ENCODE data around the gene ZNF217.
"Not testable (repeated sequence)": the region's sequence is repeated elsewhere in the genome, so short reads cannot be mapped to it uniquely, and the experiment has no call there.

The ZNF217 gene

DNA sequence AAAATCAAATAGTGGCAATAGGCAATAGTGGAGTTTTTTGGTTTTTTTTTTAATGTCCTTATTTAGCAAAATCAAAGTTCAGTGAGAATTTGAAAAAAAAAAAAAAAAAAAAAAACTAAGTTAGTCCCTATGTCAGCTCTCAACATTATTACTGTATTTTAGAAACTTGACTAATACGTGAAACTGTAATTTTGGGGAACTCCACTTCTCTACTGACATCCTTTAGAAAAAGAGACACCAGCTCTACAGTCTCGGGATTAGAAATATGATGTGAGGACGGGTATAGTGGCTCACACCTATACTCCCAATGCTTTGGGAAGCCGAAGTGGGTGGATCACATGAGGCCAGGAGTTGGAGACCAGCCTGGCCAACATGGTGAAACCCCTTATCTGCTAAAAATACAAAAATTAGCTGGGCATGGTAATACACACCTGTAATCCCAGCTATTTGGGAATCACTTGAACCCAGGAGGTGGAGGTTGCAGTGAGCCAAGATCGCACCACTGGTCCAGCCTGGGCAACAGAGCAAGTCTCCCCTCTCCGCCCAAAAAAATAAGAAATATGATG is 8.6 kb downstream of the ZNF217 start:
- peaks cover 54% of the 10 kb centered on the region for H3K4me1 ChIP-seq (ENCODE audit: control insufficient read depth, insufficient read depth, low read length)
- H3K4me2 ChIP-seq (ENCODE audit: low read length); H3K27me3 ChIP-seq (ENCODE audit: control insufficient read depth, insufficient read depth, low read length); H3K9me3 ChIP-seq (replicated peaks; ENCODE audit: low read length); H3K9ac ChIP-seq (ENCODE audit: low read depth, low read length); H3K4me3 ChIP-seq (ENCODE audit: low read length): not testable (repeated sequence)
- H3K36me3 ChIP-seq (ENCODE audit: insufficient read depth, low read length): peaks cover 26% of the 10 kb centered on the region

DNA sequence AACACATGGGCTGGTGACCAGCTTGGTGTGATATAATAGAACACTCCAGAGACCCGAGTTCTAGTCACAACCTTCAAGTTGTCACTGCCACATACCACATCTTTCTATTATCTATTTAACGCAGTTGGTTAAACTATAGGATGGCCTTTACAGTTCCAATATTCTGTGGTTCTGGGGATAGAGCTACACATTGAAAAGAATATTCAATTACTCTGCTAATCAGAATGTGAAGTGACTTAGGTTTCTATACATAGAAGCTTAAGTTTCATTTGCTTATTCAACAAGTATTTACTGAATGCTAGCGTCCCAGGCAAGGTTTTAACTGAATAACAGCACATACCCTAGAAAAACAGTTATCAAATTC is 9.1 kb downstream of the ZNF217 start:
- H3K27me3 ChIP-seq (ENCODE audit: control insufficient read depth, insufficient read depth, low read length); H3K4me2 ChIP-seq (ENCODE audit: low read length); H3K4me3 ChIP-seq (ENCODE audit: low read length); H3K9me3 ChIP-seq (replicated peaks; ENCODE audit: low read length); H3K9ac ChIP-seq (ENCODE audit: low read depth, low read length): not testable (repeated sequence)
- Histone ChIP-seq H3K36me3 (ENCODE audit: insufficient read depth, low read length) (peaks cover 31% of the 10 kb centered on the region), H3K4me1 (ENCODE audit: control insufficient read depth, insufficient read depth, low read length) (peaks cover 54% of the 10 kb centered on the region)

DNA sequence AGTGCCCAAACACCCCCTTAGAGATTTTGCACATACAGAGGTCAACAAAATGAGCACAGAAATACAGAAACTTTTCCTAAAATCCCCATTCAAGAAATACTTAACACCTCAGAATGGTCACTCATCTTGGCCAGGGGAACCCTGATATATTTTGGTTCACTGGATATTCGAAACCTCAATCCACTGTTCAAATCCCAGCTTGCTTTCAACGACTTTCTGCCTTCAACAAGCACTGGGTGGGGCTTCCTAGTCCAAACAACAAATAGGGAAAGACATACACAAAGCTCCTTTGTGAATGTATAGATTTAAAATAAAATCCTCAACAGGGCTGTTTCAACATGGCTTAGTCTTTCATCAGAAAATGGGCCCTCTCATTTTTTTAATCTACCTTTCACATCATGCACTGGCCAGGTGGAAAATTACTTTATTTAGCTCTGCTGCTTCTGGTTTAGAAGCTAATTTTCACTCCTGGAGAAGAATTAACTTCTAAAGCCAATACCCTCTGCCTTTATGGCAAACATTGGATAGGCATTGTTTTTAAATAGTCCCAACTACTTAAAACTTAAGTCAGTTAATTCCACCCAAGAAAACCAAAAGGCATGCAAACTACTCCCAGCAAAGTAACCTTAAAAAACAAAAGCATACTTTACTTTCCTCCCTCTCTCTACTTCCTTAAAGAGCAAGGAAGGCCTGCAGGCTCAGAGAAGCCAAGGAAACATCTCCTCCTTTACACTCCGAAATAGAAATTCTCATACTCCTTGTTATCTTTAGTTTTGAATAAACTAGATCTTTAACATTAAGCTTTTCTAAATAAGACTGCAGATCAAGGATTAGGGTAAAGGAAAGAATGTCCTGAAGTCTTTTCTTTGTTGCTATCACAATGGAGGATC is 9.7 kb downstream of the ZNF217 start:
- H3K4me3 ChIP-seq (ENCODE audit: low read length); H3K9ac ChIP-seq (ENCODE audit: low read depth, low read length): not testable (repeated sequence)
- H3K4me1 ChIP-seq (ENCODE audit: control insufficient read depth, insufficient read depth, low read length): peaks cover 56% of the 10 kb centered on the region

DNA sequence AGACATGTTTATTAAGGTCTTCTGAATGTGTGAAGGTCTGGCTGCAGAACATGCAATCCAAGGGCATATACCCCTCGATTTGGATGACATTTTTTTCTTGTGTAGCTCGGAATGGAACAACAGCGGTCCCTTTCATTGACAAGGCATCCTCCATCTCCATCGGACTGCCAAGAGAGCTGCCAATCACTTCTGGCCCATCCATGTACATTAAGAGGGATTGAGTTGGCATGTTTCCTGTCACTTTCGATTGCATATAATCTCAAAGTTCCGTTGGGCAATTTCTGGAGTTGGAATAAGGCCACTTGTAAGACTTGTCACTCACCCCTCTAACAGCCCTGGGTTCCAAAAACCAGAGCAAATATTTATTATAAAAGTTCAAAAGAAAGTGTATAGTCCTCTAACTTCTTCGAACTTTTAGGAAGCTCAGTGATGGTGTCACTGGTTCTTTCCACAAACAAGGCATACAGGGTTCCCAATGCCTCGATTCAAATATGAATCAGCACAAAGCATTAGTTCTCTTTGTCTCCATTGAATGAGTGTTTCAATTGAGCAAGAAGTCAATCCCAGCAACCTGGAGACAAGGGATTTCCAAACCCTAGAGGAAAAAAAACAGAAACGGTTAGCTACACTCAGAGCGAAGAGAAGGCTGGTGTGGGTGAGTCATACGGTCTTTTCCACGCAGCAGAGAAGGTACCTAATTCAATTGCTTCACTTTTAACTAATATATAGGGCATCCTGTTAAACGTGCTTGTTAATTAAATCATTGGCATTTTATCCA is 10.9 kb downstream of the ZNF217 start:
- Histone ChIP-seq H3K27me3 (ENCODE audit: control insufficient read depth, insufficient read depth, low read length) (no peaks in the 10 kb centered on the region), H3K36me3 (ENCODE audit: insufficient read depth, low read length) (peaks cover 31% of the 10 kb centered on the region), H3K4me1 (ENCODE audit: control insufficient read depth, insufficient read depth, low read length) (peaks cover 56% of the 10 kb centered on the region), H3K9ac (ENCODE audit: low read depth, low read length) (peak overlapping the region; percentile 30), H3K9me3 (replicated peaks; ENCODE audit: low read length) (no peaks in the 10 kb centered on the region), H3K4me3 (ENCODE audit: low read length) (no peak overlapping the region), H3K4me2 (ENCODE audit: low read length) (peak overlapping the region; percentile 32)

More for the DNA sequence above, 9.7 kb downstream of the ZNF217 start:
- H3K9me3 ChIP-seq (replicated peaks; ENCODE audit: low read length); H3K4me2 ChIP-seq (ENCODE audit: low read length); H3K27me3 ChIP-seq (ENCODE audit: control insufficient read depth, insufficient read depth, low read length): not testable (repeated sequence)
- H3K36me3 ChIP-seq (ENCODE audit: insufficient read depth, low read length): peaks cover 31% of the 10 kb centered on the region

DNA sequence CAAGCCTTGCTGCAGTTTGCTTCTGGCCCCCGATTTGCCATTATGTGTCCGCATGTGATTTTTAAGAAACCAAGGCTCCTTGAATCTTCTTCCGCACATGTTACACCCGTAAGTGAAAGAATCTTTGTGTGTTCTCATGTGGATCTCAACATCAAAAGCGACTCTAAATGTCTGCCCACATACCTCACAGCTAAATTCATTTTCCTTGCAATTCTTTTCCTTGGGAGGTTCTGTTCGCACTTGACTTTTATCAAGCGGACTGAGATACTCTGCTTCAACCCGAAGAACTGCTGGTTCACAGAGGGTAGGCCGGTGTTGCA is 11.4 kb downstream of the ZNF217 start:
- peak overlapping the region; percentile 30 for H3K9ac ChIP-seq (ENCODE audit: low read depth, low read length)

DNA sequence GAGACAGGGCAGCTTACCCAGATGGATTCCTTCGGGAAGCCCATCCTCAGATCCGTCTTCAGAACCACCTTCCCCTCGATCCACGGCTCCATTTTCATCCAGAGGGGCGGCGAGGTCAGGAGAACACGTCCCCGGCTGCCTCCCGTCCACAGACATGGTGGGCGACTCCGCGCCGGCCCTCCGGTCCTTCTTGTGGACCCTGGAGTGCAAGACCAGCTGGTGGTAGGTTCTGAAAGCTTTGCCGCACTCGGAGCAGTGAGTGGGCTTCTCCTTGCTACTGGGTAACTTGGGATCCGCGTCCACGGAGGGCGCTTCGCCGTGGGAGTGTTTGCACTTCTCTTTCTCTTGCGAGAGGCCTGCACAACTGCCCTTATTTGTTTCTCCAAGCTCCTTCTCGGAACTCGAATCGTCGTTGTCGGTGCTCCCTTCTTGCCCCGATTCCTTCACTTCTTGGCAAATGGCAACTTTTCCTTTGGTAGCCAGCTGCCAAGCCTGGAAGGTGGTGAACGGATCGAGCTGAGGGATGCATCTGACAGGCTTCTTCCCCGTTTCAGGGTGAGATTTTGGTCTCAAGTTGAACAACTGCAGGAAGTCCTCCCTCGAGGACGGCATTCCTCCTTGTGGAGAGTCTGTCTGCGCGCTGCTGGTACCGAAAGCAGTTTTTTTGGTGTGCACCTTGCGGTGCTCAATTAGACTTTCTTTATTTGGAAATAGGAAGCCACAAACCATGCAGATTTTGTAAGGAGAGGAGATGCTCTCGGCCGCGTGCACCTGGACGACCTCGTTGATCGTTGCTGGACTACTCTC is 12.0 kb downstream of the ZNF217 start:
- H3K9ac ChIP-seq (ENCODE audit: low read depth, low read length): no peak overlapping the region
- H3K27me3 ChIP-seq (ENCODE audit: control insufficient read depth, insufficient read depth, low read length): no peaks in the 10 kb centered on the region
- H3K4me3 ChIP-seq (ENCODE audit: low read length): no peak overlapping the region
- no peaks in the 10 kb centered on the region for H3K9me3 ChIP-seq (replicated peaks; ENCODE audit: low read length)
- peaks cover 42% of the 10 kb centered on the region for H3K36me3 ChIP-seq (ENCODE audit: insufficient read depth, low read length)
- H3K4me1 ChIP-seq (ENCODE audit: control insufficient read depth, insufficient read depth, low read length): peaks cover 49% of the 10 kb centered on the region
- H3K4me2 ChIP-seq (ENCODE audit: low read length): no peak overlapping the region

More for the DNA sequence above, 11.4 kb downstream of the ZNF217 start:
- Histone ChIP-seq H3K4me3 (ENCODE audit: low read length) (no peak overlapping the region), H3K4me2 (ENCODE audit: low read length) (peak overlapping the region; percentile 32), H3K9me3 (replicated peaks; ENCODE audit: low read length) (no peaks in the 10 kb centered on the region), H3K27me3 (ENCODE audit: control insufficient read depth, insufficient read depth, low read length) (no peaks in the 10 kb centered on the region), H3K36me3 (ENCODE audit: insufficient read depth, low read length) (peaks cover 37% of the 10 kb centered on the region), H3K4me1 (ENCODE audit: control insufficient read depth, insufficient read depth, low read length) (peaks cover 54% of the 10 kb centered on the region)

DNA sequence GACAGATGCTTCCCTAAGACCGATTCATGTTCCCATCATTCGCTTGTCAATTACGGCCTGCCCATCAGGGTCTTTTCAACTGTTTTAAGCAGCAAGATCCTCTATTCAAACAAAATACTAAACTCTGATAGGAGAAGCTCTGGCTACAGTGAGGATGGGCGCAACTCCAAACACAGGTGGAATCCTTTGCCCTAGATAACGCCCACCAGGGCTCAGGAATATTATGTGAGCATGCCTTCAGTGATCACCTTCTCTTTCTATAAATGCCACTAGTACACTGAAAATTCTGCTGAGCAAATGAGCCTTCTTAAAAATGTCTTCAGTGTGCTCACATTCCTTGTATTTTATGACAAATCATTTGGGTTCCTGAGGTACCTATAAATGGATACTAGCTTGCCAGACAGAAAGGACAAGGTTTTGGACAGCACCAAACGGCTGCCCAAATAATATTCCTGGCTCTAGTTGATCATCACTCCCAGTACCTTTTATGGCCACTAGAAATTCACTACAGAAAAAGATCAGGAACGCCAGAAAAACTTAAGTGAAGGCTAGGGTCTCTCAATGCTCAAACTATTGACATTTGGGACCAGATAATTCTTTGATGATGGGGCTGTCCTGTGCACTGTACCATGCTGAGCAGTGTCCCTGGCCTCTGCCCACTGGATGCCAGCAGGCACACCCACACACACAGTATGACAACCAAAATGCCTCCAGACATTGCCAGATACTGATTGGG is 13.1 kb downstream of the ZNF217 start:
- no peaks in the 10 kb centered on the region for H3K9me3 ChIP-seq (replicated peaks; ENCODE audit: low read length)
- H3K4me2 ChIP-seq (ENCODE audit: low read length): peak overlapping the region; percentile 74
- peaks cover 53% of the 10 kb centered on the region for H3K36me3 ChIP-seq (ENCODE audit: insufficient read depth, low read length)
- peak overlapping the region; percentile 79 for H3K9ac ChIP-seq (ENCODE audit: low read depth, low read length)
- H3K4me3 ChIP-seq (ENCODE audit: low read length): no peak overlapping the region
- H3K4me1 ChIP-seq (ENCODE audit: control insufficient read depth, insufficient read depth, low read length): peaks cover 45% of the 10 kb centered on the region
- no peaks in the 10 kb centered on the region for H3K27me3 ChIP-seq (ENCODE audit: control insufficient read depth, insufficient read depth, low read length)

DNA sequence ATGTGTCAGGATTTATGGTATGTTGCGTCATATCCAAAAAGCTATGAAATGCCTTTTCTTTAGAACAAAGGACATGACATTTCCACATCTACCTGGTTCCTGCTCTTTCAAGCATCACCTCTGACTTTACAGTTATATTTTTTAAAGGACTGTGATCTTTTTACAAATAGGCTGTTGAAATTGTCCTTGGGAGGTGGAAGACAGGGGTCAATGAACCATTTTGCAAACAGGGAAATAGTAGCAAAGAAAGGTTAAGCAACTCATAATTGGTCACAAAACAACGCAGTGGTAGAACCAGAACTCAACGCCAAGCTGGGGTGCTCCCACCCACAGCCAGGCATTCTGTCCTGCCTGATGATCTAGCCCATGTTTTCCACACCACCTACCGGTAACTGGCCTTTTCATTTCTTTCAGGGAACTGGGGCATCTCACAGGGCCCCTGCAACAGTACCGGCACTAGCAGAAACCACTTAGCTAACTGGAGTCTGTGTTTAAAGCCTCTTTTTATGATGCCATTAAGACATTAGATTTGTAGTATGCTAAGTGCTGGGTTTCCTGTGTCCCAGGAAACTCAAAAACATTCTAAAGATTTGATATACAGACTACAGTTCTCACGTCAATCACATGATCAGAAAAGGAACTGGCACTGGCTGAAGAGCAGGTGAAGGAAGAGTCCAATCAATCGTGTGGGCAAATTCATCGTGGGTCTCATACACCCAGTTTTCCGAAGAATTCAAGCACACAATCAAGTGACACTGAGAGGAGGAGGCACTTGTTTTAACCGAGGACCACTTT is 13.9 kb downstream of the ZNF217 start:
- H3K4me2 ChIP-seq (ENCODE audit: low read length): peak overlapping the region; percentile 74
- H3K9ac ChIP-seq (ENCODE audit: low read depth, low read length): peak overlapping the region; percentile 79
- H3K4me3 ChIP-seq (ENCODE audit: low read length): peak overlapping the region; percentile 20
- no peaks in the 10 kb centered on the region for H3K27me3 ChIP-seq (ENCODE audit: control insufficient read depth, insufficient read depth, low read length)
- peaks cover 45% of the 10 kb centered on the region for H3K4me1 ChIP-seq (ENCODE audit: control insufficient read depth, insufficient read depth, low read length)
- H3K9me3 ChIP-seq (replicated peaks; ENCODE audit: low read length): no peaks in the 10 kb centered on the region
- peaks cover 61% of the 10 kb centered on the region for H3K36me3 ChIP-seq (ENCODE audit: insufficient read depth, low read length)

DNA sequence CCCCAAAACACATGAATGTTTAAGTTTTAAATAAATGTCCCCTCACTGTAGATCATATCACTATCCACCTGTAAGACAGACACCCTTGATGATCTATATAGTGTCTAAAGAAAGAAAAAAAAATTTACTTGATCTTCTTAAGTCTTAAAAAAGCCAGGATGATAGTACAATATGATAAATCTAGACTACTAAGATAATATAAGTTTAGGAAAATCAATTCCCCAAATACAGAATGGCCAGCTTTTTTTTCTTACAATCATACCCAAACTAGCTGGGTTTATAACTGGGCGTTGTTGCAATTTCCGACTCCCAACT is 14.4 kb downstream of the ZNF217 start:
- Histone ChIP-seq H3K36me3 (ENCODE audit: insufficient read depth, low read length) (peaks cover 66% of the 10 kb centered on the region), H3K4me2 (ENCODE audit: low read length) (peak overlapping the region; percentile 74), H3K9ac (ENCODE audit: low read depth, low read length) (peak overlapping the region; percentile 79), H3K4me1 (ENCODE audit: control insufficient read depth, insufficient read depth, low read length) (peaks cover 45% of the 10 kb centered on the region), H3K4me3 (ENCODE audit: low read length) (peak overlapping the region; percentile 25), H3K9me3 (replicated peaks; ENCODE audit: low read length) (no peaks in the 10 kb centered on the region), H3K27me3 (ENCODE audit: control insufficient read depth, insufficient read depth, low read length) (no peaks in the 10 kb centered on the region)

DNA sequence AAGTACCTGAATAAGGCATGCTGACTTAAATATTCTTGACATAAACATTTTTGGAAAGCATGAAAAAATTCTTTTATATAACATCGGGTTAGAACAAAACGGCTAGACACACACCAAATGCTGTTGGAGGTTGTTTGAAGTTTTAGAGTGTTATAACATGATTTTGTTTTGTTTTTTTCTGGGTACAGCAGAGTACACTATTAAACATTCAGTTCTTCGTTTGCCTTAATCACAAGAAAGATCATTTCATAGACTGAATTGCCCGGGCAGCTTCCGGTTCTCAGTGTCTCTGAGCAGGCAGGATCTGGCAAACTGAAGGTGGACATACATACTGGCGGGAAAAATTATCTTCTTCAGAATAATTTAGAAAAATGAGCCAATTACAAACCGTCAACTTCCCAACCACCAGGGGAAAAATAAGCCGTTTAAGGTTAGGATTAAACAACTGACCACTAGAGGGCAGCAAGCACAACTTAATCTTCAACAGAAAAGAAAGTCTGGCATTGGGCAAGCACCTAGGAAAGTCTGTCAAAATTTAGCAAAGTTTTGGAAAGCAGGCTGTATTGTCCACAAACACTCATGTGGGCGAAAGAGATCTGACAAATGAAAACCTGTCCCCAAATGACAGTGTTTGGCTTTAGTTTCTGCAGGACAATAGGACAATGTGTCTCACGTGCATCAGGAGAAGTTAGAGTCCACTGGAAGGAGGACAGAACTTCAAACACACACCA is 15.0 kb downstream of the ZNF217 start:
- peak overlapping the region; percentile 25 for H3K4me3 ChIP-seq (ENCODE audit: low read length)
- H3K9ac ChIP-seq (ENCODE audit: low read depth, low read length): peak overlapping the region; percentile 79
- H3K4me1 ChIP-seq (ENCODE audit: control insufficient read depth, insufficient read depth, low read length): peaks cover 45% of the 10 kb centered on the region

More for the DNA sequence above, 15.0 kb downstream of the ZNF217 start:
- Histone ChIP-seq H3K4me2 (ENCODE audit: low read length) (peak overlapping the region; percentile 74), H3K36me3 (ENCODE audit: insufficient read depth, low read length) (peaks cover 72% of the 10 kb centered on the region), H3K9me3 (replicated peaks; ENCODE audit: low read length) (no peaks in the 10 kb centered on the region), H3K27me3 (ENCODE audit: control insufficient read depth, insufficient read depth, low read length) (no peaks in the 10 kb centered on the region)

Measured in skeletal muscle satellite cell (primary cell).